ENCODE results near the gene CNTN5. TPM values are rescaled to one million over a fixed set of nuclear protein-coding genes. Genes with fewer than 3 reads are reported as not detected.

Gene CNTN5
- polyA plus RNA-seq, 1 donor (not counting 4 experiments of a cell fraction or from before 2014, with no cell fraction given), result not detected

DNA sequence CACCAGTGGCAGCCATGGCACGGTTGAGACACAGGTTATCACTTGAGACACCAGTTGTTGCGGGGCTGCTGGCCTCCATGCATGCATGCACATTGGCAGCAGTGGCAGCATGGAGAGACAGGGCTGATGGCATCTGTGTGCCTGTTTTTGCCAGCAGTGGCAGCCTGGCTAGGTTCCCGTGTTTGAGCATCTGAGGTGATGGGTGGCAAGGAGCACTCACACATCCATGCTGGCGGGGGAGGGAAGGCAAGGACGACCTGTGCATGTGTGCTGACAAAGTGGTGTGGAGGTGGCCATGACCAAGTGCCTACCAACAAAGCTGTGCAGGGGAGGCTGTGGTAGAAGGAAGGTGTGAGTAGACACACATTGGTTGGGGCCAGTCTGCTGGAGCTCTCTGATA lies 133.5 kb downstream of the CNTN5 start:
- no peak for DNase-seq (ENCODE audit: low read depth, low spot score)
- Histone ChIP-seq H3K9me1 (ENCODE audit: control insufficient read depth, extremely low read depth, insufficient read depth, low read length) (no peaks in the 10 kb centered on the region), H3K9ac (ENCODE audit: control insufficient read depth, extremely low read depth, insufficient read depth, low read length) (no peak overlapping the region), H3K9me3 (ENCODE audit: control insufficient read depth, low read depth, low read length) (no peaks in the 10 kb centered on the region), H3K4me1 (ENCODE audit: control insufficient read depth, extremely low read depth, insufficient read depth, low read length) (no peaks in the 10 kb centered on the region), H2AFZ (ENCODE audit: control insufficient read depth, low read length) (no peak overlapping the region), H3K4me2 (ENCODE audit: control insufficient read depth, extremely low read depth, insufficient read depth, low read depth, low read length) (no peak overlapping the region), H4K20me1 (ENCODE audit: control insufficient read depth, extremely low read depth, insufficient read depth, low read length) (no peaks in the 10 kb centered on the region), H3K36me3 (ENCODE audit: control insufficient read depth in 2 of 2, extremely low read depth in 1 of 2, insufficient read depth in 2 of 2, low read length in 2 of 2) (no peaks in the 10 kb centered on the region), H3K27me3 (ENCODE audit: control insufficient read depth, extremely low read depth, insufficient read depth, low read length) (no peaks in the 10 kb centered on the region), H3K4me3 (ENCODE audit: control insufficient read depth in 2 of 3, extremely low read depth in 1 of 3, insufficient read depth in 2 of 3, low read depth in 1 of 3, low read length in 3 of 3) (no peak overlapping the region), H3K79me2 (ENCODE audit: control insufficient read depth, insufficient read depth, low read length) (no peaks in the 10 kb centered on the region), H3K27ac (ENCODE audit: control insufficient read depth, insufficient read depth, low read length) (no peak overlapping the region)
- no peak for TF ChIP-seq EZH2 (IDR thresholded peaks at IDR 0.05; ENCODE audit: low read length)
- TF ChIP-seq, protein P1, sequence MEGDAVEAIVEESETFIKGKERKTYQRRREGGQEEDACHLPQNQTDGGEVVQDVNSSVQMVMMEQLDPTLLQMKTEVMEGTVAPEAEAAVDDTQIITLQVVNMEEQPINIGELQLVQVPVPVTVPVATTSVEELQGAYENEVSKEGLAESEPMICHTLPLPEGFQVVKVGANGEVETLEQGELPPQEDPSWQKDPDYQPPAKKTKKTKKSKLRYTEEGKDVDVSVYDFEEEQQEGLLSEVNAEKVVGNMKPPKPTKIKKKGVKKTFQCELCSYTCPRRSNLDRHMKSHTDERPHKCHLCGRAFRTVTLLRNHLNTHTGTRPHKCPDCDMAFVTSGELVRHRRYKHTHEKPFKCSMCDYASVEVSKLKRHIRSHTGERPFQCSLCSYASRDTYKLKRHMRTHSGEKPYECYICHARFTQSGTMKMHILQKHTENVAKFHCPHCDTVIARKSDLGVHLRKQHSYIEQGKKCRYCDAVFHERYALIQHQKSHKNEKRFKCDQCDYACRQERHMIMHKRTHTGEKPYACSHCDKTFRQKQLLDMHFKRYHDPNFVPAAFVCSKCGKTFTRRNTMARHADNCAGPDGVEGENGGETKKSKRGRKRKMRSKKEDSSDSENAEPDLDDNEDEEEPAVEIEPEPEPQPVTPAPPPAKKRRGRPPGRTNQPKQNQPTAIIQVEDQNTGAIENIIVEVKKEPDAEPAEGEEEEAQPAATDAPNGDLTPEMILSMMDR (optimal IDR thresholded peaks at IDR 0.05 in 1 of 3, IDR thresholded peaks at IDR 0.05 in 1 of 3, conservative IDR thresholded peaks at IDR 0.05 in 1 of 3; ENCODE audit: extremely low read depth in 1 of 3, insufficient read depth in 2 of 3, low read length in 3 of 3), result no peak
- FAIRE-seq, result no peak
- dilution Hi-C loops (cut with MboI; ENCODE audit: extremely low pct_ligation_motif_present, low sequenced_read_pairs), result no loop called here

DNA sequence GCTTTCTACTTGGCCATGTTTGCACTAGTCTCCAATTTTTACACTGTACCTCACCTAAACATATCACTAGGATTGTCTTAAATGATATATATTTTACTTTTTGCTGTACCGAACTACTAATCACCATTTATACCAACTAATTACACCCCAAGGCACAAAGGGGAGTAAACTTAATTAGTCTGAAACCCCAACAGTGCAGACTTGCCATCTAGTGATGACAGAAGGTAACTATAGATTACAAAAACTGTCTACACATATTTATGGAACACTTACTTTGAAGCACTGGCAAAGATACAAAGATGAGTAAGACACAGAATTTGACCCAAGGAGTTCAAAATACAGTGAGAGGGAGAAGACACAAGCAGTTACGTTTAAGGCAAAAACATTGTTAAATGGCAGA lies 139.7 kb downstream of the CNTN5 start:
- H3K36me3 ChIP-seq (ENCODE audit: control insufficient read depth in 2 of 2, extremely low read depth in 1 of 2, insufficient read depth in 2 of 2, low read length in 2 of 2), result no peaks in the 10 kb centered on the region
- no peaks in the 10 kb centered on the region for H3K4me1 ChIP-seq (ENCODE audit: control insufficient read depth, extremely low read depth, insufficient read depth, low read length)
- H3K79me2 ChIP-seq (ENCODE audit: control insufficient read depth, insufficient read depth, low read length), result no peaks in the 10 kb centered on the region
- no peak overlapping the region for H2AFZ ChIP-seq (ENCODE audit: control insufficient read depth, low read length)
- no peaks in the 10 kb centered on the region for H3K9me3 ChIP-seq (ENCODE audit: control insufficient read depth, low read depth, low read length)
- DNase-seq (ENCODE audit: low read depth, low spot score), result no peak
- dilution Hi-C loops (cut with MboI; ENCODE audit: extremely low pct_ligation_motif_present, low sequenced_read_pairs), result no loop called here
- no peak overlapping the region for H3K4me2 ChIP-seq (ENCODE audit: control insufficient read depth, extremely low read depth, insufficient read depth, low read depth, low read length)
- H3K9ac ChIP-seq (ENCODE audit: control insufficient read depth, extremely low read depth, insufficient read depth, low read length), result no peak overlapping the region
- H3K9me1 ChIP-seq (ENCODE audit: control insufficient read depth, extremely low read depth, insufficient read depth, low read length), result no peaks in the 10 kb centered on the region
- no peak for FAIRE-seq
- H3K27ac ChIP-seq (ENCODE audit: control insufficient read depth, insufficient read depth, low read length), result no peak overlapping the region
- H3K27me3 ChIP-seq (ENCODE audit: control insufficient read depth, extremely low read depth, insufficient read depth, low read length), result no peaks in the 10 kb centered on the region
- no peak overlapping the region for H3K4me3 ChIP-seq (ENCODE audit: control insufficient read depth in 2 of 3, extremely low read depth in 1 of 3, insufficient read depth in 2 of 3, low read depth in 1 of 3, low read length in 3 of 3)
- H4K20me1 ChIP-seq (ENCODE audit: control insufficient read depth, extremely low read depth, insufficient read depth, low read length), result no peaks in the 10 kb centered on the region
- no peak for TF ChIP-seq EZH2 (IDR thresholded peaks at IDR 0.05; ENCODE audit: low read length)
- TF ChIP-seq, protein P1 (optimal IDR thresholded peaks at IDR 0.05 in 1 of 3, IDR thresholded peaks at IDR 0.05 in 1 of 3, conservative IDR thresholded peaks at IDR 0.05 in 1 of 3; ENCODE audit: extremely low read depth in 1 of 3, insufficient read depth in 2 of 3, low read length in 3 of 3), result no peak
